Activated CD4-positive, alpha-beta memory T cell treated with anti-CD3 and anti-CD28 coated beads, Interleukin-2, amount 10 ng/mL, durations not matched to agents 7 days and 5 days (primary cell): ENCODE results near the gene ZNF236. TPM values are rescaled to one million over a fixed set of nuclear protein-coding genes. Genes with fewer than 3 reads are reported as not detected.
"Not testable (repeated sequence)": the region's sequence is repeated elsewhere in the genome, so short reads cannot be mapped to it uniquely, and the experiment has no call there.

Experiments used
- CTCF ChIA-PET: fragments of 350-600 bp; sonication (Branson Sonifier 250); formaldehyde crosslinking; loops from one replicate; lab custom pipeline; 2021; ENCODE audit warnings: antibody characterized with exemption, inconsistent platforms; lab: Charles Lee
- POLR2A ChIA-PET: fragments of 350-600 bp; sonication (Branson Sonifier 250); formaldehyde crosslinking; loops from one replicate; lab custom pipeline; 2021; ENCODE audit warnings: antibody characterized with exemption; lab: Charles Lee
- DNase-seq: peaks from one replicate; pipeline ENCODE4 v3.0.0-alpha.2; 2020
- H3K27ac Mint-ChIP-seq: one replicate; pipeline ENCODE4 v1.8.0; 2021; ENCODE audit warnings: mild to moderate bottlenecking, mixed read lengths
- H3K27me3 Mint-ChIP-seq: one replicate; pipeline ENCODE4 v1.8.0; 2021; ENCODE audit warnings: mixed read lengths
- H3K36me3 Mint-ChIP-seq: one replicate; pipeline ENCODE4 v1.8.0; 2021; ENCODE audit warnings: low read depth, mixed read lengths
- H3K4me1 Mint-ChIP-seq: one replicate; pipeline ENCODE4 v1.8.0; 2021; ENCODE audit warnings: mixed read lengths
- H3K4me3 Mint-ChIP-seq: one replicate; pipeline ENCODE4 v1.8.0; 2021; ENCODE audit warnings: mild to moderate bottlenecking, mixed read lengths
- H3K9me3 Mint-ChIP-seq: one replicate; pipeline ENCODE4 v1.8.0; 2021; ENCODE audit warnings: mixed read lengths
- total RNA-seq, 2 experiments: library from RNA; stranded (reverse); gene quantifications; one replicate each; pipeline ENCODE4 v1.2.3, GENCODE V29; 2021

The ZNF236 gene
- total RNA-seq, 2 experiments from 2014 or later = 17.9 to 20.2 TPM

GRCh38 chr18:76985156-76985950 is 163.0 kb downstream of the ZNF236 start:
- H3K27ac Mint-ChIP-seq = no peak overlapping the region
- POLR2A ChIA-PET = interaction anchor here (0.9 to 1.7 kb wide), 3 partner anchors 11 to 92 kb away, joined by 3 to 4 read pairs (median 3); no protein-coding TSS in a partner anchor

GRCh38 chr18:76985951-76986236 is 163.5 kb downstream of the ZNF236 start:
- H3K27ac Mint-ChIP-seq = no peak overlapping the region
- POLR2A ChIA-PET = interaction anchor here (0.9 to 1.7 kb wide), 3 partner anchors 10 to 92 kb away, joined by 3 to 4 read pairs (median 3); no protein-coding TSS in a partner anchor
- no peak overlapping the region for H3K4me3 Mint-ChIP-seq
- H3K36me3 Mint-ChIP-seq = no peaks in the 10 kb centered on the region
- peak; percentile 12 for DNase-seq
- peaks cover 10% of the 10 kb centered on the region for H3K4me1 Mint-ChIP-seq
- CTCF ChIA-PET = interaction anchor here (1.0 to 4.0 kb wide), 5 partner anchors 9 to 183 kb away, joined by 3 to 33 read pairs (median 4); no protein-coding TSS in a partner anchor
- H3K27me3 Mint-ChIP-seq = no peaks in the 10 kb centered on the region
- no peaks in the 10 kb centered on the region for H3K9me3 Mint-ChIP-seq

More at GRCh38 chr18:76985156-76985950, 163.0 kb downstream of the ZNF236 start:
- H3K4me1 Mint-ChIP-seq = peaks cover 10% of the 10 kb centered on the region
- peak; percentile 4 for DNase-seq
- H3K4me3 Mint-ChIP-seq = no peak overlapping the region
- H3K9me3 Mint-ChIP-seq = no peaks in the 10 kb centered on the region
- CTCF ChIA-PET = interaction anchor here (1.0 to 4.0 kb wide), 8 partner anchors 9 to 183 kb away, joined by 3 to 33 read pairs (median 8); no protein-coding TSS in a partner anchor
- H3K27me3 Mint-ChIP-seq = no peaks in the 10 kb centered on the region
- H3K36me3 Mint-ChIP-seq = no peaks in the 10 kb centered on the region

GRCh38 chr18:76986406-76986805 is 164.0 kb downstream of the ZNF236 start:
- Mint-ChIP-seq H3K27ac (no peak overlapping the region), H3K36me3 (no peaks in the 10 kb centered on the region), H3K9me3 (no peaks in the 10 kb centered on the region), H3K4me1 (peaks cover 10% of the 10 kb centered on the region), H3K27me3 (no peaks in the 10 kb centered on the region), H3K4me3 (no peak overlapping the region)
- CTCF ChIA-PET = interaction anchor here (1.0 to 2.5 kb wide), 3 partner anchors 8 to 183 kb away, joined by 3 to 7 read pairs (median 4); no protein-coding TSS in a partner anchor
- POLR2A ChIA-PET = interaction anchor here (0.9 to 1.7 kb wide), 2 partner anchors 10 to 65 kb away, joined by 3 to 4 read pairs; no protein-coding TSS in a partner anchor
- DNase-seq = peak; percentile 6

GRCh38 chr18:76988031-76988826 is 165.9 kb downstream of the ZNF236 start:
- Mint-ChIP-seq H3K36me3 (no peaks in the 10 kb centered on the region), H3K4me3 (no peak overlapping the region), H3K4me1 (peaks cover 6% of the 10 kb centered on the region), H3K27ac (no peak overlapping the region), H3K27me3 (no peaks in the 10 kb centered on the region), H3K9me3 (no peaks in the 10 kb centered on the region)
- no peak for DNase-seq
- CTCF ChIA-PET = interaction anchor here (0.8 kb wide), 1 partner anchor 11 kb away, joined by 3 read pairs; no protein-coding TSS in a partner anchor
- POLR2A ChIA-PET = no interaction called here

GRCh38 chr18:76988827-76989646 is 166.7 kb downstream of the ZNF236 start:
- H3K4me1 Mint-ChIP-seq = peaks cover 3% of the 10 kb centered on the region
- H3K4me3 Mint-ChIP-seq = no peak overlapping the region
- H3K27ac Mint-ChIP-seq = no peak overlapping the region
- no peaks in the 10 kb centered on the region for H3K36me3 Mint-ChIP-seq
- no peaks in the 10 kb centered on the region for H3K9me3 Mint-ChIP-seq
- no peak for DNase-seq
- ChIA-PET POLR2A (no interaction called here), CTCF (interaction anchor here (0.8 to 1.1 kb wide), 2 partner anchors 11 to 26 kb away, joined by 3 read pairs; no protein-coding TSS in a partner anchor)
- peaks cover 1% of the 10 kb centered on the region for H3K27me3 Mint-ChIP-seq

GRCh38 chr18:76989647-76990190 is 167.4 kb downstream of the ZNF236 start:
- H3K27me3 Mint-ChIP-seq = peaks cover 1% of the 10 kb centered on the region
- H3K4me1 Mint-ChIP-seq = peaks cover 3% of the 10 kb centered on the region
- no peak overlapping the region for H3K4me3 Mint-ChIP-seq
- no peaks in the 10 kb centered on the region for H3K9me3 Mint-ChIP-seq
- ChIA-PET POLR2A (no interaction called here), CTCF (interaction anchor here (1.1 kb wide), 1 partner anchor 27 kb away, joined by 3 read pairs; no protein-coding TSS in a partner anchor)
- no peaks in the 10 kb centered on the region for H3K36me3 Mint-ChIP-seq
- DNase-seq = no peak
- H3K27ac Mint-ChIP-seq = no peak overlapping the region

- POLR2A ChIA-PET, H3K36me3 Mint-ChIP-seq, H3K4me3 Mint-ChIP-seq, DNase-seq, H3K27ac Mint-ChIP-seq, H3K9me3 Mint-ChIP-seq, H3K27me3 Mint-ChIP-seq, H3K4me1 Mint-ChIP-seq: not testable (repeated sequence)
- CTCF ChIA-PET = interaction anchor here (1.8 kb wide), 1 partner anchor 10 kb away, joined by 9 read pairs; no protein-coding TSS in a partner anchor
These were observed 168.1 kb downstream of the ZNF236 start for GRCh38 chr18:76990343-76991020.

GRCh38 chr18:76991021-76991688 is 168.8 kb downstream of the ZNF236 start:
- Mint-ChIP-seq H3K36me3 (no peaks in the 10 kb centered on the region), H3K4me3 (no peak overlapping the region), H3K9me3 (no peaks in the 10 kb centered on the region), H3K27me3 (peaks cover 11% of the 10 kb centered on the region), H3K27ac (no peak overlapping the region), H3K4me1 (peaks cover 3% of the 10 kb centered on the region)
- POLR2A ChIA-PET = no interaction called here
- DNase-seq = no peak
- CTCF ChIA-PET = interaction anchor here (1.8 kb wide), 1 partner anchor 9 kb away, joined by 9 read pairs; no protein-coding TSS in a partner anchor

GRCh38 chr18:76992226-76993084 is 170.1 kb downstream of the ZNF236 start:
- no peak for DNase-seq
- CTCF ChIA-PET = interaction anchor here (1.4 to 1.8 kb wide), 2 partner anchors 8 to 10 kb away, joined by 3 to 9 read pairs; no protein-coding TSS in a partner anchor
- Mint-ChIP-seq H3K27ac (no peak overlapping the region), H3K36me3 (no peaks in the 10 kb centered on the region), H3K4me1 (peaks cover 3% of the 10 kb centered on the region), H3K4me3 (no peak overlapping the region), H3K9me3 (no peaks in the 10 kb centered on the region), H3K27me3 (peaks cover 11% of the 10 kb centered on the region)
- POLR2A ChIA-PET = interaction anchor here (0.6 kb wide), 1 partner anchor 90 kb away, joined by 4 read pairs; no protein-coding TSS in a partner anchor

- Mint-ChIP-seq H3K27ac (no peak overlapping the region), H3K27me3 (peaks cover 11% of the 10 kb centered on the region), H3K36me3 (no peaks in the 10 kb centered on the region), H3K4me3 (no peak overlapping the region), H3K4me1 (peaks cover 3% of the 10 kb centered on the region), H3K9me3 (no peaks in the 10 kb centered on the region)
- ChIA-PET POLR2A (no interaction called here), CTCF (interaction anchor here (1.4 kb wide), 1 partner anchor 10 kb away, joined by 3 read pairs; no protein-coding TSS in a partner anchor)
- no peak for DNase-seq
These were observed 170.7 kb downstream of the ZNF236 start for GRCh38 chr18:76993085-76993382.
